Keratinocyte (primary cell): ENCODE measurements around the gene CACNG4. TPM values are rescaled to one million over a fixed set of nuclear protein-coding genes. Genes with fewer than 3 reads are reported as not detected.

Experiments used
- DNase-seq: peaks from one replicate; pipeline ENCODE4 v3.0.0-alpha.2; 2011; ENCODE audit warnings: low read depth, missing footprints, low spot score
- FAIRE-seq: peaks from 2 replicates; lab custom pipeline; 2011; peaks lifted over from hg19 to GRCh38; lab: Jason Lieb, UNC
- H2AFZ ChIP-seq: 2 replicates; pipeline ENCODE4 v1.6.0; 2012; ENCODE audit warnings: low read length, control low read depth, inconsistent platforms; ENCODE audit not compliant: control insufficient read depth
- H3K27ac ChIP-seq: 2 replicates; pipeline ENCODE4 v1.5.1; 2011; ENCODE audit warnings: low read length; ENCODE audit not compliant: control insufficient read depth, insufficient read depth
- H3K27me3 ChIP-seq: 3 replicates; pipeline ENCODE4 v1.6.0; 2011; ENCODE audit warnings: low read length; ENCODE audit not compliant: control insufficient read depth, insufficient read depth; ENCODE audit errors: extremely low read depth
- H3K36me3 ChIP-seq, 2 experiments: 2 replicates in 1 of 2; 3 replicates in 1 of 2; pipeline ENCODE4 v1.5.1; 2011; ENCODE audit warnings: low read length in 2 of 2, mild to moderate bottlenecking in 1 of 2; ENCODE audit not compliant: control insufficient read depth in 2 of 2, insufficient read depth in 2 of 2; ENCODE audit errors: extremely low read depth in 1 of 2
- H3K4me1 ChIP-seq: 3 replicates; pipeline ENCODE4 v1.5.1; 2011; ENCODE audit warnings: low read length; ENCODE audit not compliant: control insufficient read depth, insufficient read depth; ENCODE audit errors: extremely low read depth
- H3K4me2 ChIP-seq: 3 replicates; pipeline ENCODE4 v1.6.0; 2011; ENCODE audit warnings: low read depth, low read length; ENCODE audit not compliant: control insufficient read depth, insufficient read depth; ENCODE audit errors: extremely low read depth
- H3K4me3 ChIP-seq, 3 experiments: fragments of 200-600 bp in 1 of 3; sonication (generic) in 1 of 3; 2 replicates in 2 of 3; 3 replicates in 1 of 3; pipeline ENCODE4 v1.5.1; 2011 to 2016; ENCODE audit warnings: low read length in 3 of 3, mild to moderate bottlenecking in 3 of 3, control low read depth in 2 of 3, inconsistent platforms in 1 of 3, low read depth in 1 of 3, mixed read lengths in 1 of 3, mixed run types in 1 of 3, moderate library complexity in 1 of 3; ENCODE audit not compliant: control insufficient read depth in 2 of 3, insufficient read depth in 2 of 3; ENCODE audit errors: extremely low read depth in 1 of 3
- H3K79me2 ChIP-seq: 2 replicates; pipeline ENCODE4 v1.6.0; 2012; ENCODE audit warnings: low read length; ENCODE audit not compliant: control insufficient read depth, insufficient read depth
- H3K9ac ChIP-seq: 3 replicates; pipeline ENCODE4 v1.6.0; 2011; ENCODE audit warnings: low read length; ENCODE audit not compliant: control insufficient read depth, insufficient read depth; ENCODE audit errors: extremely low read depth
- H3K9me1 ChIP-seq: 3 replicates; pipeline ENCODE4 v1.6.0; 2011; ENCODE audit warnings: low read length; ENCODE audit not compliant: control insufficient read depth, insufficient read depth; ENCODE audit errors: extremely low read depth
- H3K9me3 ChIP-seq: 2 replicates; pipeline ENCODE4 v1.5.1; 2012; ENCODE audit warnings: low read depth, low read length; ENCODE audit not compliant: control insufficient read depth
- H4K20me1 ChIP-seq: 3 replicates; pipeline ENCODE4 v1.6.0; 2011; ENCODE audit warnings: low read length; ENCODE audit not compliant: control insufficient read depth, insufficient read depth; ENCODE audit errors: extremely low read depth
- EZH2 ChIP-seq: IDR thresholded peaks from one replicate; pipeline ENCODE4 v1.6.1; 2012; ENCODE audit warnings: inconsistent platforms, mild to moderate bottlenecking, low read length, moderate library complexity
- dilution Hi-C: fragments of 300-500 bp; cut with MboI; formaldehyde crosslinking; loops from one replicate; pipeline ENCODE4 v1.7.0; 2020; ENCODE audit warnings: low sequenced_read_pairs; ENCODE audit not compliant: extremely low pct_ligation_motif_present
- polyA plus RNA-seq, 5 experiments: library from polyadenylated mRNA; depleted of rRNA in 3 of 5; stranded (reverse) in 3 of 5; stranded (forward) in 1 of 5; unstranded in 1 of 5; fragments of >200 nt; gene quantifications; 1 replicate in 1 of 5; 2 replicates in 3 of 5; 3 replicates in 1 of 5; pipeline versions ENCODE4 v1.2.1 to v1.2.3, GENCODE V29; 2011 to 2012; ENCODE audit warnings: missing spikeins in 2 of 5, low read depth in 1 of 5, low replicate concordance in 1 of 5
- TF ChIP-seq, protein P1 (sequence below), 3 experiments: IDR thresholded peaks in 1 of 3; conservative IDR thresholded peaks in 1 of 3; optimal IDR thresholded peaks in 1 of 3; 2 replicates in 2 of 3; 3 replicates in 1 of 3; pipeline versions ENCODE3 to v1.5.1; 2011; ENCODE audit warnings: low read length in 3 of 3, mild to moderate bottlenecking in 3 of 3, moderate library complexity in 2 of 3, control low read depth in 1 of 3, inconsistent platforms in 1 of 3; ENCODE audit not compliant: insufficient read depth in 2 of 3; ENCODE audit errors: extremely low read depth in 1 of 3

The CACNG4 gene
- polyA plus RNA-seq, 1 donor (not counting 4 experiments of a cell fraction or from before 2014, with no cell fraction given) = not detected

DNA sequence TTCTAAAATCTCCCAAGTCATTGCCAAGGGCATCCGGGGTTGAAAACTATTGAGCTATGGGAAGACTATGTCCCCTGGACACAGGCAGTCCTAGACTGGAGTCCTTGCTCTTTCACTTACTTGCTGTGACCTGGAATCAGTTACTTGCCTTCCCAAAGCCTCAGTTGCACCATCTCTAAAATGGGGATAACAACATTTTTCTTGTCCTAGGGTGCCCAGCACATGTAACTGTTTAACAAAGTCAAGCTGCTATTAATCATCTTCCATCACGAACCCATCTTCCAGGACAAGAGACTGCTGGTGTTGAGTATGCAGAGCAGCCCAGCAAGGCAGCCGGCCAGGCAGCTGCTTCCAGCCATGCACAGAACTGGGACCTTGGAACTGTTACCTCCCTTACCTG lies 9.9 kb upstream of the CACNG4 start:
- no peak for TF ChIP-seq EZH2
- TF ChIP-seq, protein P1, sequence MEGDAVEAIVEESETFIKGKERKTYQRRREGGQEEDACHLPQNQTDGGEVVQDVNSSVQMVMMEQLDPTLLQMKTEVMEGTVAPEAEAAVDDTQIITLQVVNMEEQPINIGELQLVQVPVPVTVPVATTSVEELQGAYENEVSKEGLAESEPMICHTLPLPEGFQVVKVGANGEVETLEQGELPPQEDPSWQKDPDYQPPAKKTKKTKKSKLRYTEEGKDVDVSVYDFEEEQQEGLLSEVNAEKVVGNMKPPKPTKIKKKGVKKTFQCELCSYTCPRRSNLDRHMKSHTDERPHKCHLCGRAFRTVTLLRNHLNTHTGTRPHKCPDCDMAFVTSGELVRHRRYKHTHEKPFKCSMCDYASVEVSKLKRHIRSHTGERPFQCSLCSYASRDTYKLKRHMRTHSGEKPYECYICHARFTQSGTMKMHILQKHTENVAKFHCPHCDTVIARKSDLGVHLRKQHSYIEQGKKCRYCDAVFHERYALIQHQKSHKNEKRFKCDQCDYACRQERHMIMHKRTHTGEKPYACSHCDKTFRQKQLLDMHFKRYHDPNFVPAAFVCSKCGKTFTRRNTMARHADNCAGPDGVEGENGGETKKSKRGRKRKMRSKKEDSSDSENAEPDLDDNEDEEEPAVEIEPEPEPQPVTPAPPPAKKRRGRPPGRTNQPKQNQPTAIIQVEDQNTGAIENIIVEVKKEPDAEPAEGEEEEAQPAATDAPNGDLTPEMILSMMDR (optimal IDR thresholded peaks at IDR 0.05 in 1 of 3, IDR thresholded peaks at IDR 0.05 in 1 of 3, conservative IDR thresholded peaks at IDR 0.05 in 1 of 3; ENCODE audit: extremely low read depth in 1 of 3, insufficient read depth in 2 of 3, low read length in 3 of 3) = no peak
- no peak overlapping the region for H3K27ac ChIP-seq
- H3K9me3 ChIP-seq = no peaks in the 10 kb centered on the region
- H3K4me1 ChIP-seq = peaks cover 32% of the 10 kb centered on the region
- dilution Hi-C loops = no loop called here
- DNase-seq (no peak), FAIRE-seq (no peak)
- no peak overlapping the region for H2AFZ ChIP-seq
- no peak overlapping the region for H3K4me2 ChIP-seq
- no peaks in the 10 kb centered on the region for H3K79me2 ChIP-seq
- no peaks in the 10 kb centered on the region for H4K20me1 ChIP-seq
- no peak overlapping the region for H3K4me3 ChIP-seq
- H3K36me3 ChIP-seq = no peaks in the 10 kb centered on the region
- H3K27me3 ChIP-seq = no peaks in the 10 kb centered on the region
- no peak overlapping the region for H3K9ac ChIP-seq
- no peaks in the 10 kb centered on the region for H3K9me1 ChIP-seq

DNA sequence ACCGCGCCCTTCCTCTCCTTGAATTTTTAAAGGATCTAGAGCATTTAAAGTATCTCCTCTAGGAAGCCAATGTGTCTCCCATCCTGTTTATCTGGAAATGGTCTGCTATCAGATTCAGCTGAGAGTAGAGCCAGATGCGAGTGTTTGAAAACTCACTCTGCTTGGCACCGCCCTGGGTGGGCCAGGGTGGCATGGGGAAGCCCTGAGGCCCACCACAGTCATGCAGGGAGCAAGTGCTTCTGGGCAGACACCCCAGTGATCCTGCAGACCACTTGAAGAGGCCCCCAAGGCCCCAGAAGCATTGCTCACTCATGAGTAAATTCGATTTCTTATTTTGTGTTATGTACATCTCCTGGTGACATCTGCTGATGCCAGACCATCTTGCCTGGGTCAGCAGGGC lies 8.7 kb upstream of the CACNG4 start:
- peaks cover 29% of the 10 kb centered on the region for H3K4me1 ChIP-seq
- H3K9me1 ChIP-seq = no peaks in the 10 kb centered on the region
- H3K4me3 ChIP-seq = no peak overlapping the region
- H3K79me2 ChIP-seq = no peaks in the 10 kb centered on the region
- no peak for TF ChIP-seq EZH2
- TF ChIP-seq, protein P1 (optimal IDR thresholded peaks at IDR 0.05 in 1 of 3, IDR thresholded peaks at IDR 0.05 in 1 of 3, conservative IDR thresholded peaks at IDR 0.05 in 1 of 3; ENCODE audit: extremely low read depth in 1 of 3, insufficient read depth in 2 of 3, low read length in 3 of 3) = no peak
- H3K9me3 ChIP-seq = no peaks in the 10 kb centered on the region
- FAIRE-seq (no peak), DNase-seq (no peak)
- dilution Hi-C loops = no loop called here
- H3K4me2 ChIP-seq = no peak overlapping the region
- no peak overlapping the region for H2AFZ ChIP-seq
- H4K20me1 ChIP-seq = no peaks in the 10 kb centered on the region
- H3K27me3 ChIP-seq = no peaks in the 10 kb centered on the region
- H3K36me3 ChIP-seq = no peaks in the 10 kb centered on the region
- no peak overlapping the region for H3K27ac ChIP-seq
- no peak overlapping the region for H3K9ac ChIP-seq
